ENCODE results near the gene SLC37A1.

DNA sequence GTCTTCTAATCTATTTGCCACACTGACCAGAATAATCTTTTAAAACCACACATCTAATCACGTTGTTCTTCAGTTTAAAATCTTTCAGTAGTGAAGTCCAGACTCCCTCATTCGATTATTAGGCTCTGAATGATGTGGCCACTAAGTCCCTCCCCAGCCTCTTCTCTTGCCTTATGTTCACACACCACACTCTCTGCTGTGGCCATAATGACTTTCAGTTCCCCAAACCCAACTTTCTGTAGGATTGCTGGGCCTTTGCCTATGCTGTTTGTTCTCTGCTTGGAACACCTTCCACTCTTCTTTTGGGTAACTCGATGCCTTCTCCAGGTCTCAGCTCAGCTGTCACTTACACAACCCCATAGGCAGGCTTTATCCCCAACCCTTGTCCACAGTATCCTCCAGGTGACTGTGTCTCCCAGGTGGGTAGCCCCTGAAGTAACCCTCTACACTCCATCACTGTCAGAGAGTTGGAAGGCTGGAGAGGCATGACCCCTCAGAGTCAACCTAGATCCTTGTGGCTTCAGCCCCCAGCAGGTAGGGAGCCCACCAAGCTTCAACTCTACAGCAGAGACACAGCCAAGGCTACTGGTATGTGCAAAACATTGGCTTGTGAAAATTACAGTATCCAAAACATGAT is 8.4 kb upstream of the SLC37A1 start:
- TF ChIP-seq, protein P1, sequence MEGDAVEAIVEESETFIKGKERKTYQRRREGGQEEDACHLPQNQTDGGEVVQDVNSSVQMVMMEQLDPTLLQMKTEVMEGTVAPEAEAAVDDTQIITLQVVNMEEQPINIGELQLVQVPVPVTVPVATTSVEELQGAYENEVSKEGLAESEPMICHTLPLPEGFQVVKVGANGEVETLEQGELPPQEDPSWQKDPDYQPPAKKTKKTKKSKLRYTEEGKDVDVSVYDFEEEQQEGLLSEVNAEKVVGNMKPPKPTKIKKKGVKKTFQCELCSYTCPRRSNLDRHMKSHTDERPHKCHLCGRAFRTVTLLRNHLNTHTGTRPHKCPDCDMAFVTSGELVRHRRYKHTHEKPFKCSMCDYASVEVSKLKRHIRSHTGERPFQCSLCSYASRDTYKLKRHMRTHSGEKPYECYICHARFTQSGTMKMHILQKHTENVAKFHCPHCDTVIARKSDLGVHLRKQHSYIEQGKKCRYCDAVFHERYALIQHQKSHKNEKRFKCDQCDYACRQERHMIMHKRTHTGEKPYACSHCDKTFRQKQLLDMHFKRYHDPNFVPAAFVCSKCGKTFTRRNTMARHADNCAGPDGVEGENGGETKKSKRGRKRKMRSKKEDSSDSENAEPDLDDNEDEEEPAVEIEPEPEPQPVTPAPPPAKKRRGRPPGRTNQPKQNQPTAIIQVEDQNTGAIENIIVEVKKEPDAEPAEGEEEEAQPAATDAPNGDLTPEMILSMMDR (IDR thresholded peaks at IDR 0.05), result no peak
- TF ChIP-seq POLR2A (IDR thresholded peaks at IDR 0.05), result no peak
- TF ChIP-seq POLR2AphosphoS5 (IDR thresholded peaks at IDR 0.05), result no peak

Data from sigmoid colon (tissue), 4 donors.